PC-3 (cell line): ENCODE data around the gene ZMYM3. TPM values are rescaled to one million over a fixed set of nuclear protein-coding genes. Genes with fewer than 3 reads are reported as not detected.
A peak's percentile ranks its signal among the peaks of the same experiment; 100 is the strongest.

Experiments used
- ATAC-seq: fragments of 200-7000 bp; cut with Tn5 transposase; 2 replicates; pipeline ENCODE4 v1.9.1; 2020; ENCODE audit warnings: mild to moderate bottlenecking, moderate library complexity
- BruUV-seq: library from RNA; stranded (reverse); fragments of 400-500 nt; replicated peaks from 2 replicates; lab custom pipeline; 2021; lab: Mats Ljungman, UMichigan
- CTCF ChIA-PET: fragments of 300-600 bp; sonication (Branson Sonifier 250); formaldehyde crosslinking; loops from one replicate; lab custom pipeline; 2022; ENCODE audit warnings: antibody characterized with exemption; lab: Charles Lee
- POLR2A ChIA-PET: fragments of 300-600 bp; sonication (Branson Sonifier 250); formaldehyde crosslinking; loops from one replicate; lab custom pipeline; 2022; ENCODE audit warnings: antibody characterized with exemption; ENCODE audit not compliant: unreplicated experiment; lab: Charles Lee
- DNase-seq: peaks from one replicate; pipeline ENCODE4 v3.0.0-alpha.2; 2015
- H2AFZ ChIP-seq: fragments of 300-600 bp; sonication (generic); 2 replicates; pipeline ENCODE4 v1.6.0; 2016; ENCODE audit warnings: antibody characterized with exemption, low read length
- H3F3A ChIP-seq: fragments of 300-600 bp; sonication (generic); one replicate; pipeline ENCODE4 v1.6.0; 2017; ENCODE audit warnings: antibody characterized with exemption, low read length, control low read depth, mild to moderate bottlenecking; ENCODE audit not compliant: unreplicated experiment
- H3K27ac ChIP-seq: fragments of 300-600 bp; sonication (generic); 2 replicates; pipeline ENCODE4 v1.5.1; 2016; ENCODE audit warnings: mild to moderate bottlenecking, low read length
- H3K27me3 ChIP-seq: fragments of 300-600 bp; sonication (generic); 2 replicates; pipeline ENCODE4 v1.6.1; 2016; ENCODE audit warnings: low read length, mixed read lengths
- H3K36me3 ChIP-seq: fragments of 300-600 bp; sonication (generic); 2 replicates; pipeline ENCODE4 v1.6.1; 2016; ENCODE audit warnings: low read depth, mixed run types, low read length, mixed read lengths
- H3K4me1 ChIP-seq: fragments of 300-600 bp; sonication (generic); 2 replicates; pipeline ENCODE4 v1.5.1; 2016; ENCODE audit warnings: low read length; ENCODE audit not compliant: insufficient read depth
- H3K4me2 ChIP-seq: fragments of 300-600 bp; sonication (generic); 2 replicates; pipeline ENCODE4 v1.6.0; 2016; ENCODE audit warnings: low read length
- H3K4me3 ChIP-seq: fragments of 300-600 bp; sonication (generic); 2 replicates; pipeline ENCODE4 v1.5.1; 2016; ENCODE audit warnings: mild to moderate bottlenecking, low read length, mixed read lengths
- H3K79me2 ChIP-seq: fragments of 300-600 bp; sonication (generic); 2 replicates; pipeline ENCODE4 v1.6.1; 2017; ENCODE audit warnings: low read length, mixed read lengths
- H3K9ac ChIP-seq: fragments of 300-600 bp; sonication (generic); 2 replicates; pipeline ENCODE4 v1.6.0; 2016; ENCODE audit warnings: mild to moderate bottlenecking, low read length
- H3K9me2 ChIP-seq: fragments of 300-600 bp; sonication (generic); replicated peaks from 2 replicates; pipeline ENCODE4 v1.6.1; 2016; ENCODE audit warnings: mixed run types, low read length, mixed read lengths
- H3K9me3 ChIP-seq: fragments of 300-600 bp; sonication (generic); 2 replicates; pipeline ENCODE4 v1.6.1; 2016; ENCODE audit warnings: low read length, mixed read lengths
- H4K20me1 ChIP-seq: fragments of 300-600 bp; sonication (generic); 2 replicates; pipeline ENCODE4 v1.6.1; 2016; ENCODE audit warnings: low read length, mixed read lengths
- EZH2 ChIP-seq: fragments of 300-600 bp; sonication (generic); IDR thresholded peaks from one replicate; pipeline ENCODE4 v1.6.1; 2017; ENCODE audit warnings: antibody characterized with exemption, mild to moderate bottlenecking, low read length; ENCODE audit not compliant: unreplicated experiment
- EZH2phosphoT487 ChIP-seq: fragments of 300-600 bp; sonication (generic); IDR thresholded peaks from 2 replicates; pipeline ENCODE4 v1.6.1; 2018; ENCODE audit warnings: mild to moderate bottlenecking, antibody characterized with exemption, low read length, borderline replicate concordance
- intact Hi-C: fragments of 100-400 bp; cut with micrococcal nuclease; formaldehyde crosslinking; loops from 2 replicates; pipeline ENCODE4 v1.9.0; 2023
- total RNA-seq: library from RNA; depleted of rRNA; stranded (reverse); fragments of >200 nt; gene quantifications from 2 replicates; pipeline ENCODE4 v1.2.3, GENCODE V29; 2014
- TF ChIP-seq, protein P1 (sequence below): fragments of 300-600 bp; sonication (generic); conservative IDR thresholded peaks from 2 replicates; pipeline ENCODE4 v1.5.1; 2017; ENCODE audit warnings: antibody characterized with exemption, low read depth, mild to moderate bottlenecking, low read length

Gene ZMYM3
- total RNA-seq, 1 experiment from 2014 or later = 23.5 TPM

DNA sequence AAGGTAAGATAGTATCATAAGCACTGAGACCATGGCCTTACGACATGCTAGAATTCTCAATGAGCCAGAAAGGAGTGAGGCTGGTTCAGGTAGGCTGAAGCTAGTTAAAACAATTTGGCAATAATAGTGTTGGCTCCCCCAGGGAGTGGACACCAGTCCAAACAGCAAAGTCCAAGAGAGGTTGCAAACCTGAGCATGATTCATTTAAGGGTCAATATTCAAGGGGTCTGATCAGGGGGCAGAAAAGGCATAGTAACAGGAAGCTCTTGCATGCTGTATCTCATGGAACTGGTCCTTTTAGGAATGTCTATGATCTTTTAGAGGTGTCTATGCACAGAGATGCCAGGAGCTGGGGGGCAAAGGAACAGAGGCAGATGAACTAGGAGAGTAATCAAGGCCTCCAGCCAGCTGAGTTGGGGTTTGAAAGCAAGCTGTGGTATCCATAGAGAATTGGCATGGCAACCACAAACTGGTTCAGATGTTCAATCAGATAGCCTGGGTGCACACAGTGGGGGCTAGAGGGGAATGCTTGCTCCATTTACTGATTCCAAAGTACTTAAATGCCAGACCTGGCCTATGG is 25.8 kb downstream of the ZMYM3 start:
- POLR2A ChIA-PET = no interaction called here
- CTCF ChIA-PET = interaction anchor here (0.6 kb wide), 1 partner anchor 74 kb away, joined by 3 read pairs; no protein-coding TSS in a partner anchor
- intact Hi-C loops = no loop called here

DNA sequence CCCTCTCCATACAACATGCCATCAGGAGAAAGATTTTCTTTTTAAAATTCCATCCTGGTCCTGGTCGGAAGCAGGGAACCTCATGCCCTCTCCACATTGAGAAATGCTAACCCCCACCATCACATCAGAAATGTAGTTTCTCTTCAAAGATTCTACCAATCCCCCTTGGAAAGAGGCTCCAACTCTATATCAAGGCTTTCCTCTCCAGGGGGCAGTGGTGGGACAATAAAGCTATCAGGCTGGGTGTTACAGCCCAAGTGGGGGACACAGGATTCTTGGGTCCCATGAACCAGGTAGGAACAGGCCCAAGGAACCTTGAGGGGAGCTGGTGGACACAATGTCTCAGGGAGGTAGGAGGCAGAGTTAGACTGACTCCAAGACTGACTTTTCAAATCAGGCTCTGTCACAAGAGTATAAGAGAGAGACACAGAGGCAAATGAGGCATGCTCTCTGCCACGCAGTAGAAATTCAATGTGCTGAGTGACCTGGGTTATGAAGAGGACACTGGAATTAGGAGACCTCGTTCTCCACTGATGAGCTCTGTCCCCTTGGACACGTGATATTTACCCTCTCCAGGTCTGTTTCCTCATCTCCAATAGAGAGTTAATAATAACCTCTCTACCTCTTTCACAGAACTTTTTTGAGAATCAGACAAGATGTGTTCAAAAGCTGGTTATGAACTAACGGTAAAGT is 26.4 kb downstream of the ZMYM3 start:
- no peak for TF ChIP-seq EZH2phosphoT487
- TF ChIP-seq, protein P1, sequence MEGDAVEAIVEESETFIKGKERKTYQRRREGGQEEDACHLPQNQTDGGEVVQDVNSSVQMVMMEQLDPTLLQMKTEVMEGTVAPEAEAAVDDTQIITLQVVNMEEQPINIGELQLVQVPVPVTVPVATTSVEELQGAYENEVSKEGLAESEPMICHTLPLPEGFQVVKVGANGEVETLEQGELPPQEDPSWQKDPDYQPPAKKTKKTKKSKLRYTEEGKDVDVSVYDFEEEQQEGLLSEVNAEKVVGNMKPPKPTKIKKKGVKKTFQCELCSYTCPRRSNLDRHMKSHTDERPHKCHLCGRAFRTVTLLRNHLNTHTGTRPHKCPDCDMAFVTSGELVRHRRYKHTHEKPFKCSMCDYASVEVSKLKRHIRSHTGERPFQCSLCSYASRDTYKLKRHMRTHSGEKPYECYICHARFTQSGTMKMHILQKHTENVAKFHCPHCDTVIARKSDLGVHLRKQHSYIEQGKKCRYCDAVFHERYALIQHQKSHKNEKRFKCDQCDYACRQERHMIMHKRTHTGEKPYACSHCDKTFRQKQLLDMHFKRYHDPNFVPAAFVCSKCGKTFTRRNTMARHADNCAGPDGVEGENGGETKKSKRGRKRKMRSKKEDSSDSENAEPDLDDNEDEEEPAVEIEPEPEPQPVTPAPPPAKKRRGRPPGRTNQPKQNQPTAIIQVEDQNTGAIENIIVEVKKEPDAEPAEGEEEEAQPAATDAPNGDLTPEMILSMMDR = no peak; the same call in 1 of the 2 replicates
- TF ChIP-seq EZH2 = no peak
- Histone ChIP-seq H3K9me3 (no peaks in the 10 kb centered on the region), H3K4me2 (no peak overlapping the region), H3K9me2 (no peaks in the 10 kb centered on the region), H3K4me3 (no peak overlapping the region), H4K20me1 (no peaks in the 10 kb centered on the region), H3K79me2 (no peaks in the 10 kb centered on the region), H2AFZ (no peak overlapping the region), H3K9ac (no peak overlapping the region), H3K27ac (no peak overlapping the region), H3F3A (no peaks in the 10 kb centered on the region), H3K4me1 (no peaks in the 10 kb centered on the region), H3K27me3 (no peaks in the 10 kb centered on the region), H3K36me3 (no peaks in the 10 kb centered on the region)
- DNase-seq (no peak), ATAC-seq (no peak)
- ChIA-PET POLR2A (no interaction called here), CTCF (interaction anchor here (0.6 kb wide), 2 partner anchors 18 to 75 kb away, joined by 3 to 7 read pairs; no protein-coding TSS in a partner anchor)
- no TSS peak for BruUV-seq
- intact Hi-C loops = no loop called here

More for the DNA sequence above, 25.8 kb downstream of the ZMYM3 start:
- no peaks in the 10 kb centered on the region for H3K9me2 ChIP-seq
- H3K36me3 ChIP-seq = no peaks in the 10 kb centered on the region
- no peak overlapping the region for H3K4me2 ChIP-seq
- H3K27me3 ChIP-seq = no peaks in the 10 kb centered on the region
- H4K20me1 ChIP-seq = no peaks in the 10 kb centered on the region
- DNase-seq = no peak
- no peaks in the 10 kb centered on the region for H3K79me2 ChIP-seq
- no peak overlapping the region for H3K4me3 ChIP-seq
- no peaks in the 10 kb centered on the region for H3F3A ChIP-seq
- no peaks in the 10 kb centered on the region for H3K9me3 ChIP-seq
- ATAC-seq = no peak
- H2AFZ ChIP-seq = no peak overlapping the region
- TF ChIP-seq, protein P1 = no peak
- TF ChIP-seq EZH2phosphoT487 = no peak
- TF ChIP-seq EZH2 = no peak
- H3K27ac ChIP-seq = no peak overlapping the region
- H3K9ac ChIP-seq = no peak overlapping the region
- BruUV-seq = no TSS peak
- H3K4me1 ChIP-seq = no peaks in the 10 kb centered on the region

DNA sequence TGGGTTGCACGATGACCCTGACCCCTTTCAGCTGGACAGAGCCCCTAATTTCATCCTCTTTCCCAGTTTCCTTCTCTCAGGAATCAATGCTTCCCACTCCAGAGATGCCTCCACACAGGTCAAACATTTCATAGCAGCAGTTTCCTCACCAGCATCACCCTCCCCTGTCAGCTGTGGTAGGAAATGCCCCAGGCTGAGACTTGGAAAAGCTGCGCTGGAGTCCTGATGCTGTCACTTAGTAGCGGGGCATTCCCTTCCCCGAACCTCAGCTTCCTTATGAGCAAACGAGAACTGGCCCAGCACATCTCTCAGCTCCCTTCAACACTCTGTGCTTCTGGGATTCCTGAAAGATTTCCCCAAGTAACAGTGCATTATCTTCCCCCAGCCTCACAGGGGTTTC is 28.3 kb downstream of the ZMYM3 start:
- H2AFZ ChIP-seq = no peak overlapping the region
- intact Hi-C loops = no loop called here
- no peaks in the 10 kb centered on the region for H3F3A ChIP-seq
- no peak overlapping the region for H3K27ac ChIP-seq
- ChIA-PET POLR2A (no interaction called here), CTCF (no interaction called here)
- no peaks in the 10 kb centered on the region for H3K79me2 ChIP-seq
- no peaks in the 10 kb centered on the region for H3K4me1 ChIP-seq
- TF ChIP-seq EZH2phosphoT487 (no peak), EZH2 (no peak)
- TF ChIP-seq, protein P1 = no peak
- H3K9me3 ChIP-seq = no peaks in the 10 kb centered on the region
- H3K9ac ChIP-seq = no peak overlapping the region
- H3K4me3 ChIP-seq = no peak overlapping the region
- no peak overlapping the region for H3K4me2 ChIP-seq
- peak; percentile 10 for DNase-seq
- no peaks in the 10 kb centered on the region for H3K9me2 ChIP-seq
- H3K36me3 ChIP-seq = no peaks in the 10 kb centered on the region
- no peaks in the 10 kb centered on the region for H4K20me1 ChIP-seq
- BruUV-seq = no TSS peak
- H3K27me3 ChIP-seq = no peaks in the 10 kb centered on the region
- no peak; the same call in 1 of the 2 replicates for ATAC-seq
